Measurements from ENCODE around the gene DIAPH3. TPM values are rescaled to one million over a fixed set of nuclear protein-coding genes. Genes with fewer than 3 reads are reported as not detected.

The DIAPH3 gene
- total and polyA plus RNA-seq, 4 donors: 0.35 to 6.7 (median 1.1) TPM

GRCh38 chr13:59774491-59774971 is 389.2 kb downstream of the DIAPH3 start:
- Histone ChIP-seq H3K4me1 (ENCODE audit: control insufficient read depth in 5 of 5, insufficient read depth in 5 of 5, low read length in 5 of 5) (peaks cover 0 to 17% (median 0%) of the 10 kb centered on the region in 5 donors), H3K4me3 (no peak overlapping the region), H3K27me3 (ENCODE audit: control insufficient read depth in 3 of 3, insufficient read depth in 3 of 3, low read length in 2 of 3) (no peaks in the 10 kb centered on the region), H3K9ac (ENCODE audit: insufficient read depth in 1 of 2, low read length in 2 of 2) (no peak overlapping the region), H3K36me3 (ENCODE audit: control insufficient read depth in 4 of 4, insufficient read depth in 4 of 4, low read length in 4 of 4) (no peaks in the 10 kb centered on the region), H3K27ac (ENCODE audit: low read depth in 1 of 2, low read length in 1 of 2) (no peak overlapping the region), H3K9me3 (ENCODE audit: control insufficient read depth in 4 of 4, insufficient read depth in 3 of 4, low read length in 3 of 4) (no peaks in the 10 kb centered on the region)
- ATAC-seq (ENCODE audit: insufficient read depth, low FRiP score) (peak; percentile 58), DNase-seq (peak; percentile 52 to 79 (median 75))
- 64 to 72% methylated on average over 6 of the region's 6 CpGs for WGBS, 2 donors
- TF ChIP-seq CTCF (IDR thresholded peaks at IDR 0.05; ENCODE audit: control extremely low read depth, extremely low read depth): no peak

- H3K9ac ChIP-seq (ENCODE audit: insufficient read depth in 1 of 2, low read length in 2 of 2): no peak overlapping the region
- no peak for ATAC-seq (ENCODE audit: insufficient read depth, low FRiP score)
- no peaks in the 10 kb centered on the region for H3K9me3 ChIP-seq (ENCODE audit: control insufficient read depth in 4 of 4, insufficient read depth in 3 of 4, low read length in 3 of 4)
- no peak overlapping the region for H3K4me3 ChIP-seq
- TF ChIP-seq CTCF (IDR thresholded peaks at IDR 0.05; ENCODE audit: control extremely low read depth, extremely low read depth): no peak
- peak in 2 of 3 donors; percentile 40 to 44 for DNase-seq
- H3K4me1 ChIP-seq (ENCODE audit: control insufficient read depth in 5 of 5, insufficient read depth in 5 of 5, low read length in 5 of 5): peaks cover 0 to 17% (median 0%) of the 10 kb centered on the region in 5 donors
- no peak overlapping the region for H3K27ac ChIP-seq (ENCODE audit: low read depth in 1 of 2, low read length in 1 of 2)
- no peaks in the 10 kb centered on the region for H3K36me3 ChIP-seq (ENCODE audit: control insufficient read depth in 4 of 4, insufficient read depth in 4 of 4, low read length in 4 of 4)
- no peaks in the 10 kb centered on the region for H3K27me3 ChIP-seq (ENCODE audit: control insufficient read depth in 3 of 3, insufficient read depth in 3 of 3, low read length in 2 of 3)
These were observed 392.5 kb downstream of the DIAPH3 start for GRCh38 chr13:59771272-59771671.

- no peaks in the 10 kb centered on the region for H3K9me3 ChIP-seq (ENCODE audit: control insufficient read depth in 4 of 4, insufficient read depth in 3 of 4, low read length in 3 of 4)
- DNase-seq (peak in 1 of 3 donors; percentile 13), ATAC-seq (ENCODE audit: insufficient read depth, low FRiP score) (no peak)
- no peak for TF ChIP-seq CTCF (IDR thresholded peaks at IDR 0.05; ENCODE audit: control extremely low read depth, extremely low read depth)
- H3K27ac ChIP-seq (ENCODE audit: low read depth in 1 of 2, low read length in 1 of 2): peak overlapping the region in 1 of 2 donors; percentile 17
- H3K4me1 ChIP-seq (ENCODE audit: control insufficient read depth in 5 of 5, insufficient read depth in 5 of 5, low read length in 5 of 5): peaks cover 0 to 17% (median 0%) of the 10 kb centered on the region in 5 donors
- H3K36me3 ChIP-seq (ENCODE audit: control insufficient read depth in 4 of 4, insufficient read depth in 4 of 4, low read length in 4 of 4): no peaks in the 10 kb centered on the region
- no peak overlapping the region for H3K9ac ChIP-seq (ENCODE audit: insufficient read depth in 1 of 2, low read length in 2 of 2)
- no peak overlapping the region for H3K4me3 ChIP-seq
- H3K27me3 ChIP-seq (ENCODE audit: control insufficient read depth in 3 of 3, insufficient read depth in 3 of 3, low read length in 2 of 3): no peaks in the 10 kb centered on the region
These were observed 393.3 kb downstream of the DIAPH3 start for GRCh38 chr13:59770451-59770850.

GRCh38 chr13:59766236-59766635 is 397.5 kb downstream of the DIAPH3 start:
- ATAC-seq (ENCODE audit: insufficient read depth, low FRiP score) (no peak), DNase-seq (no peak)
- Histone ChIP-seq H3K27me3 (ENCODE audit: control insufficient read depth in 3 of 3, insufficient read depth in 3 of 3, low read length in 2 of 3) (no peaks in the 10 kb centered on the region), H3K4me3 (no peak overlapping the region), H3K27ac (ENCODE audit: low read depth in 1 of 2, low read length in 1 of 2) (no peak overlapping the region), H3K36me3 (ENCODE audit: control insufficient read depth in 4 of 4, insufficient read depth in 4 of 4, low read length in 4 of 4) (no peaks in the 10 kb centered on the region), H3K9ac (ENCODE audit: insufficient read depth in 1 of 2, low read length in 2 of 2) (no peak overlapping the region), H3K4me1 (ENCODE audit: control insufficient read depth in 5 of 5, insufficient read depth in 5 of 5, low read length in 5 of 5) (peaks cover 0 to 4% (median 0%) of the 10 kb centered on the region in 5 donors), H3K9me3 (ENCODE audit: control insufficient read depth in 4 of 4, insufficient read depth in 3 of 4, low read length in 3 of 4) (no peaks in the 10 kb centered on the region)
- TF ChIP-seq CTCF (IDR thresholded peaks at IDR 0.05; ENCODE audit: control extremely low read depth, extremely low read depth): no peak
- WGBS, 2 donors: 96% methylated on average over 1 of the region's 1 CpG
